C4-2B (cell line): ENCODE data around the gene CX3CR1.

Source experiments
- H3K27ac ChIP-seq: fragments of 450-650 bp; 2 replicates; pipeline ENCODE4 v1.5.1; 2017
- ZFX ChIP-seq: fragments of 450-650 bp; IDR thresholded peaks from 2 replicates; pipeline ENCODE4 v1.6.1; 2017
- TF ChIP-seq, protein P1 (sequence below): fragments of 450-650 bp; conservative IDR thresholded peaks from 2 replicates; pipeline ENCODE4 v1.5.1; 2017; ENCODE audit warnings: mild to moderate bottlenecking

Gene CX3CR1

DNA sequence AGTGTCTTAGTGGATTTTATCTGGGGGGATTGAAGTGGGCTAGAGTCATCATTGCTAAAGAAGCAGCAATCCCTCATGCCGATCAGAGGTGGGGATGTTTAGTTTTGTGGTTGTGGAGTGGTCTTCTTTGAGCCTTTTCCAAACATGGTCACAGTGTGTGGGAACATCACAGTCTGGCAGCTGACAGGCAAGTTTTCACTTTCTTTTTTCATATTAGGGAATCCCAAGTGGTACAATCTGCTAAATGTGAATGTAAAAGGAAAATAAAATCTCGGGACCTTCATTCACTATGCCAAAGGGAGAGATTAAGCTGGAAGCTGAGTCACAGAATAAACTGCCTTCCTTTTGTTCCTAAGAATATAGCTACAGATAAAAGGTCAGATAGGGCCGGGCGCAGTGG is 10.4 kb upstream of the CX3CR1 start:
- H3K27ac ChIP-seq: no peak overlapping the region
- TF ChIP-seq ZFX: no peak
- TF ChIP-seq, protein P1, sequence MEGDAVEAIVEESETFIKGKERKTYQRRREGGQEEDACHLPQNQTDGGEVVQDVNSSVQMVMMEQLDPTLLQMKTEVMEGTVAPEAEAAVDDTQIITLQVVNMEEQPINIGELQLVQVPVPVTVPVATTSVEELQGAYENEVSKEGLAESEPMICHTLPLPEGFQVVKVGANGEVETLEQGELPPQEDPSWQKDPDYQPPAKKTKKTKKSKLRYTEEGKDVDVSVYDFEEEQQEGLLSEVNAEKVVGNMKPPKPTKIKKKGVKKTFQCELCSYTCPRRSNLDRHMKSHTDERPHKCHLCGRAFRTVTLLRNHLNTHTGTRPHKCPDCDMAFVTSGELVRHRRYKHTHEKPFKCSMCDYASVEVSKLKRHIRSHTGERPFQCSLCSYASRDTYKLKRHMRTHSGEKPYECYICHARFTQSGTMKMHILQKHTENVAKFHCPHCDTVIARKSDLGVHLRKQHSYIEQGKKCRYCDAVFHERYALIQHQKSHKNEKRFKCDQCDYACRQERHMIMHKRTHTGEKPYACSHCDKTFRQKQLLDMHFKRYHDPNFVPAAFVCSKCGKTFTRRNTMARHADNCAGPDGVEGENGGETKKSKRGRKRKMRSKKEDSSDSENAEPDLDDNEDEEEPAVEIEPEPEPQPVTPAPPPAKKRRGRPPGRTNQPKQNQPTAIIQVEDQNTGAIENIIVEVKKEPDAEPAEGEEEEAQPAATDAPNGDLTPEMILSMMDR: no peak

DNA sequence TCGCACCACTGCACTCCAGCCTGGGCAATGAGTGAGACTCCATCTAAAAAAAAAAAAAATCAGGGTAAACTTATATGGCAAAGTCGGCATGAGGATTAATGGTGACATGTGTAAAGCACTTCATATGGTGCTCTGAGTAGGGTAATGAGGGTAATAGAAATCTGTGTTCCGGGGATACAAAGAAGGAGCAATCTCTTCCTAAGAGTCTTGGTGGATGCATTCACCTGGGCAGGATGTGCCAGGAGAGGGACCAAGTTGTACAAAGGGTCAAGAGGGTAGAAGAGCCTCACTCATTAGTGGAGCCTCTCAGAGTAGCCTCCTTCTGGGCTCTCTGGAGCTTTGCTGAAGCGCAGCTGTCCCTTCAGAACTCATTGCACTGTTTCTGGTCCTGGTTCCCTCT is 9.3 kb upstream of the CX3CR1 start:
- TF ChIP-seq ZFX: no peak
- TF ChIP-seq, protein P1: no peak
- H3K27ac ChIP-seq: no peak overlapping the region

DNA sequence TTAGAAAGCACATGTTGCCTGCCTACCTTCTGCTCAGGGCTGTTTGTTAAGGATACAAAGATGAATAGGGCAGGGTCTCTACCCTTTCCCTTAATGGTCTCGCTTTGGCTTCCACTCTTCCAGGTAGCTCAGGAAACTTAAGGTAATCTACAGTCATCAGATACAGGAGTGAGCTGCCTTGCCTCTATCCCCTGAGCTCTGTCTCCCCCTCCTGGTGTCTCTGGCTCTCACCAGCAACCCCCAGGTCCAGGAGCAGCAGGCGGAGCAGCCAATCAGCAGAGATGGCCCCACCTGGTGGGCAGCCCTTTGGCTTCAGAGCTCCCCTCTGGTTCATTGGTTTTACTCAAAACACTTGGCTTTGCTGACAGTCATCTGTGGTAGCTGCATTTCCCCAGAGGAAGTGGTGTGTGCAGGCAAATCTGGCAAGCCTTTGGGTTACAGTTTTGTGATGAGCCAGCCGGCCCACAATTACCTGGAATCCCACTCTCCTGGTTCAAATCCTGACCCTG is 8.5 kb upstream of the CX3CR1 start:
- H3K27ac ChIP-seq: no peak overlapping the region
- TF ChIP-seq, protein P1: peak; percentile 89
- no peak for TF ChIP-seq ZFX

DNA sequence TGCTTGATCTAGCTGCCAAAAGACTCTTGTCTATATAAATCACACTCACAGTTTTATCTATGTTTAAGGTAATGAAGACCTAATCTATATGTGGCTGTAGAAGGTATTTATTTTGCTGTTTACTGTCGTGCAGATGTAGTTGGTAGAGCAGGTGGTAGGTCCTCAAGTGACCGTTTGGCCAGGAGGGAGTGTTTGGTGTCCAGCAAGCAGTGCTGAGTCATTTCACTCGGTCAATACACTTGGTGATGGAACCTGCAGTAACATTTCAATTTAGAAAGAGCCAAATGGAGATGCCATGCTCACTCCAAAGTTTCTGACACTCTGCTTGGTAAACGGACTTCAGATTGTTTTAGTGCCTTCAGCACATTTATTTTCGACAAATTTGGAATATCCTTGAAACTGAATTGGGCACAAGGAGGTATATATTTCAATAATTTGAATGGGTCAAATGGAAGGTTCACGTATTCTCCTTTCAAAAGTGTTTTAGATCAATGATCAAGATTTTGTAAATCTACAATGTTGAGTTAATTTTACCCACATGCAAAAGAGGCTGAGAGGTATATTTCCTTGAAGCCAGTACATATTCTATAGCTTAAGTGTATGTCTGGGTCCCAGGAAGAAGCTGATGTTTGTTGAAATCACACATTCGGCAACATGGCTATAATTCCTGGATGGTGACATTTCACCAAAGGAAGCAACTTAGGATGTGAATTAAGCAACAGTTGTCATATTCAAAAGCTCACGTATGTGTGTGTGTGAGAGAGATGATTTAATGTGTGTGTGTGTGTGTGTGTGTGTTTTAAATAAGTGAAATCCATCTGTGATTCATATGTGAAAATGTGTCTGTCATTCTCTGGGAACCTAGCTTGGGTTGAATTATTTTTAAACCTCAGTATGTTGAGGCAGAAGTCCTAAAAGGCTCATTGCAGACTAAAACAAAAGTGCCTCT is 7.7 kb upstream of the CX3CR1 start:
- TF ChIP-seq, protein P1: no peak
- no peak for TF ChIP-seq ZFX
- no peak overlapping the region for H3K27ac ChIP-seq

DNA sequence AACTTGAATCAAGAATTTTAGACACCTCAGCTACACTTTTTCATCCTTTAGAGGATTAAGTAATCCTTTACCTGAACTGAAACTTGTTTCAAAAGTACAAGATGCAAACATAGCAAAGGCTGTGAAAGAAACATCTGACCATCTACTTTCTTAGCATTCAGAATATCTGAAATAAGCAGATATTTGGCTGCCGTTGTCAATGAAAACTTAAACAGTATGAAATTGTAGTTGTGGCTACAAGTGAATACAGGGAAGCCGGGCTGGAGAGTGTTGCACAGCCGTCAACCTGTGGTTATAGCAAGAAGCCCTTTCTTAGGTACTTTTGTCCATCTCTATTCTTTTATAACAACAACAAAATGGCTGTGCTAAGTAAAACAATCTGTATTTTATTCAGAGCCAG is 6.9 kb upstream of the CX3CR1 start:
- no peak for TF ChIP-seq ZFX
- TF ChIP-seq, protein P1: no peak

DNA sequence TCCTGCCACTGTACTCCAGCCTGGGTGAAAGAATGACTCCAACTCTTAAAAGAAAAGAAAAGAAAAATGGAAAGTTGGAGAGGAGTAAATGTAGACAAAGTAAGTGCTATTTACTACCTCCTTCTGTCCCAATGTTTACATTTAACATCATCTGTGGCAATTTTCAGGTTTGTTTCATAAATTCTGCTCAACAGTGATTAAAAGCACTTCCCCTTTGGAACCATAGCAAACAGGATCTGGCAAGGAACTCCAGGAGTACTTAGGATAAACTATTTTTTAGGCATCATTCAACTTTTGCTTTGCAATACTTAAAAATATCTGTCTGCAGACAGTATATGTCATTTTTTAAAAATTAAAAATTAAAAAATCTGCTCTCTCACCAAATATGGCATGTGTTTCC is 5.5 kb upstream of the CX3CR1 start:
- TF ChIP-seq, protein P1: no peak
- no peak for TF ChIP-seq ZFX

More for the DNA sequence above, 6.9 kb upstream of the CX3CR1 start:
- H3K27ac ChIP-seq: no peak overlapping the region

DNA sequence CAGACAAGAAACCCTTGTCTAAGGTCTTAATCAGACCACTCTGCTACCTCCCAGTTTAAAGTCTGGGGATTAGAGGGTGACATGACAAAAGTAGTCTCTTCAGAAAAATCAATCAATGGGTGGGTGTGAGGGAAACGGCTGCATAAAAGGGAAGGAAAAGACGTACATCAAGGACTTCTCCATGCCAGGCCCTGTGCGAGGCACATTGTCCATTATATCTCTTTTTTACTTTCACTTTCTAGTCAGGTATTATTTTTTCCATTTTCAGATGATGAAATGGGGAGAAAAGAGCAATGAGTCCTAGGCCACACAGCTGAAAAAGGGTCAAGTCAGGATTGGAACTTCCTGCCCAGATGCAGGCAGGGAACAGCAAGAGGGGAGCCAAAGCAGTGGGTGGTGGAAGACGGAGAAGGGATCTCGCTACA is 4.6 kb upstream of the CX3CR1 start:
- TF ChIP-seq, protein P1: no peak
- no peak for TF ChIP-seq ZFX
- H3K27ac ChIP-seq: no peak overlapping the region

More for the DNA sequence above, 5.5 kb upstream of the CX3CR1 start:
- H3K27ac ChIP-seq: no peak overlapping the region
